Gastrocnemius medialis (tissue), 4 donors: ENCODE data around the gene OPN4. TPM values are rescaled to one million over a fixed set of nuclear protein-coding genes. Genes with fewer than 3 reads are reported as not detected.

Source experiments
- ATAC-seq, 2 donors: fragments of 150-250 bp; one replicate each; pipeline ENCODE4 v1.9.1; 2016
- DNase-seq, 2 donors: peaks; one replicate each; pipeline ENCODE4 v3.0.0-alpha.2; 2019
- H3K27ac ChIP-seq, 4 donors: fragments of 200-600 bp; sonication (generic); 1 replicate in 1 of 4; 2 replicates in 3 of 4; pipeline ENCODE4 v1.5.1; 2016 to 2018; ENCODE audit warnings: mild to moderate bottlenecking in 2 of 4, moderate library complexity in 1 of 4
- H3K27me3 ChIP-seq, 3 donors: fragments of 200-600 bp; sonication (generic) in 2 of 3; 1 replicate in 1 of 3; 2 replicates in 2 of 3; pipeline versions ENCODE4 v1.5.1 to v1.6.0; 2016 to 2019; ENCODE audit warnings: mild to moderate bottlenecking in 1 of 3, moderate library complexity in 1 of 3
- H3K36me3 ChIP-seq, 2 donors: fragments of 200-600 bp; sonication (generic) in 1 of 2; one replicate each; pipeline ENCODE4 v1.5.1; 2017 to 2018
- H3K4me1 ChIP-seq, 2 donors: fragments of 200-600 bp; sonication (generic) in 1 of 2; one replicate each; pipeline ENCODE4 v1.5.1; 2016 to 2017; ENCODE audit warnings: mild to moderate bottlenecking in 2 of 2
- H3K4me3 ChIP-seq, 4 donors: fragments of 200-600 bp; sonication (generic) in 3 of 4; 1 replicate in 1 of 4; 2 replicates in 3 of 4; pipeline ENCODE4 v1.5.1; 2016 to 2019; ENCODE audit warnings: mild to moderate bottlenecking in 2 of 4
- H3K9me3 ChIP-seq, 3 donors: fragments of 200-600 bp; sonication (generic) in 2 of 3; 1 replicate in 1 of 3; 2 replicates in 2 of 3; pipeline ENCODE4 v1.5.1; 2016 to 2019
- POLR2A ChIP-seq, 2 donors: fragments of 450-650 bp; IDR thresholded peaks; one replicate each; pipeline ENCODE4 v1.6.1; 2017; ENCODE audit warnings: antibody characterized with exemption in 2 of 2, mild to moderate bottlenecking in 2 of 2, moderate library complexity in 2 of 2
- in situ Hi-C, 4 donors: fragments of 200-750 bp; cut with MboI; loops; one replicate each; pipeline versions ENCODE4 v1.15.0 to v1.8.0; 2017; ENCODE audit warnings: low sequenced_read_pairs in 4 of 4
- intact Hi-C: fragments of 100-400 bp; cut with DNase I; formaldehyde crosslinking; loops from one replicate; pipeline ENCODE4 v1.15.1; 2023; ENCODE audit warnings: low total_unique reads
- total RNA-seq, 4 donors: library from RNA; depleted of rRNA; stranded (reverse); fragments of >200 nt; gene quantifications; one replicate each; pipeline versions ENCODE4 v1.1.0 to v1.2.3, GENCODE V29; 2016
- TF ChIP-seq, protein P1 (sequence below), 5 experiments: fragments of 450-650 bp in 3 of 5; fragments of 200-600 bp in 2 of 5; sonication (generic) in 2 of 5; IDR thresholded peaks in 4 of 5; conservative IDR thresholded peaks in 1 of 5; 1 replicate in 4 of 5; 2 replicates in 1 of 5; pipeline ENCODE4 v1.5.1; 2016 to 2019; ENCODE audit warnings: antibody characterized with exemption in 5 of 5, mild to moderate bottlenecking in 3 of 5, moderate library complexity in 3 of 5

OPN4 gene
- total RNA-seq, 4 donors from 2014 or later: 0.13 to 4.2 (median 0.92) TPM; not detected in 1

DNA sequence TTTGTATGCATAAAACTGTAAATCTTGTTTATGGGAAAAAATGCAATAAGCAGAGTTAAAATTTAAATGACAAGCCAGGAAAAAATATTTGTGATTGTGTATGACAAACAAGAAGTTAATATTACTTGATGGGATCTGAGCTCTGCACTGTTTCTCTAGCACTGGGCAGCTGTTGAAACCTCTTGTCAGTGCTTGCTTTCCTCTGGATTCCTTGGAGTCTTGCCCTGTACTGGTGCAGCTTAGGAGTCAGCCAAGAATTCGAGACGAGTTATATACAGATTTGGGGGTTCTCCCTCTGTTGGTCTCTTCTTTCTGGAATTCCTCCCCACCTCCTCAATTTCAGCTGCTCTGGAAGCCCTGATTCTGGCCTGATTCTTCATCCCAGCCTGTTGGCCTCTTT is 24.3 kb upstream of the OPN4 start:
- peak in 1 of 2 donors; percentile 61 for ATAC-seq
- Histone ChIP-seq H3K36me3 (no peaks in the 10 kb centered on the region), H3K4me3 (no peak overlapping the region), H3K27me3 (no peaks in the 10 kb centered on the region), H3K27ac (no peak overlapping the region), H3K9me3 (no peaks in the 10 kb centered on the region), H3K4me1 (peaks cover 14 to 16% of the 10 kb centered on the region in 2 donors)
- intact Hi-C loops: no loop called here
- TF ChIP-seq, protein P1, sequence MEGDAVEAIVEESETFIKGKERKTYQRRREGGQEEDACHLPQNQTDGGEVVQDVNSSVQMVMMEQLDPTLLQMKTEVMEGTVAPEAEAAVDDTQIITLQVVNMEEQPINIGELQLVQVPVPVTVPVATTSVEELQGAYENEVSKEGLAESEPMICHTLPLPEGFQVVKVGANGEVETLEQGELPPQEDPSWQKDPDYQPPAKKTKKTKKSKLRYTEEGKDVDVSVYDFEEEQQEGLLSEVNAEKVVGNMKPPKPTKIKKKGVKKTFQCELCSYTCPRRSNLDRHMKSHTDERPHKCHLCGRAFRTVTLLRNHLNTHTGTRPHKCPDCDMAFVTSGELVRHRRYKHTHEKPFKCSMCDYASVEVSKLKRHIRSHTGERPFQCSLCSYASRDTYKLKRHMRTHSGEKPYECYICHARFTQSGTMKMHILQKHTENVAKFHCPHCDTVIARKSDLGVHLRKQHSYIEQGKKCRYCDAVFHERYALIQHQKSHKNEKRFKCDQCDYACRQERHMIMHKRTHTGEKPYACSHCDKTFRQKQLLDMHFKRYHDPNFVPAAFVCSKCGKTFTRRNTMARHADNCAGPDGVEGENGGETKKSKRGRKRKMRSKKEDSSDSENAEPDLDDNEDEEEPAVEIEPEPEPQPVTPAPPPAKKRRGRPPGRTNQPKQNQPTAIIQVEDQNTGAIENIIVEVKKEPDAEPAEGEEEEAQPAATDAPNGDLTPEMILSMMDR (IDR thresholded peaks at IDR 0.05 in 4 of 5, conservative IDR thresholded peaks at IDR 0.05 in 1 of 5): no peak
- in situ Hi-C loops: no loop called here
- DNase-seq: no peak

DNA sequence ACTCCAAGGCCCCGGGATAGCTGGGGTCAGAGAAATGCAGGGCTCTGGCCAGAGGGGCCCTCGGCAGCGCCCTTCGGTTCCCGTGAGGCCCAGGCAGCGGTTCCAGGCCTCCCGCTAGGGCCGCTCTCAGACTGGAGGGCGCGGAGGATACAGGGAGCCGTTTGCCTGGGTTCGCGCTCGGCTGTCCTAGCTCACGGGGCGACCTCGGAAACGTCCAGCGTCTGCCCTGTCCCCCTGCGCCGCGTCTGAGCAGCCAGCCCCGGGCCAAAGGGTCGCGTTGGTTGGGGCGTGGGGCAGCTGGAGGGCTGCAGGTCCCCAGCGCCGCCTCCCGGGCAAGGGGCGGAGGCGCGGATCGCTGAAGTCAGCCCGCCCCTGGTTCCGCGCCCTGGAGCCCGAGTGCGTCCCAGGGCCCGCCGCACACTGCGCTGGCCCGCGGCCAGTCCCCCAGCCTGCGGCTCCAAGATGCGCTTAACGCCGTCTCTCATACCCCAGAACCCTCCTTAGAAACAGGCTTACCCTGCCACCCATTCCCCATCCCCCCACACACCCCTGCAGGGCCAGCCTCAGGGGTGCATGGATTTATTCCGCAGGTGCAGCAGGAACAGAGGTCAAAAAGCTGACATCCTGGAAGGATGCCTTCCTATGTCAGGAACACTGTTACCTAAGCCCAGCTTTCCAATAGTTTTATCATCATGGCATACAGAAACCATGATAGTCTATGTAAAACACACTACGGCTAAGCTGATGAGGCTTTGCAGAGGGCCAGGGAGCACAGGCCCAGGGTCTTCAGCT is 22.1 kb upstream of the OPN4 start:
- H3K4me1 ChIP-seq: peaks cover 14 to 16% of the 10 kb centered on the region in 2 donors
- intact Hi-C loops: no loop called here
- no peaks in the 10 kb centered on the region for H3K9me3 ChIP-seq
- peak; percentile 66 for ATAC-seq
- in situ Hi-C loops: no loop called here
- H3K4me3 ChIP-seq: peak overlapping the region; percentile 40 to 52 (median 46)
- H3K27ac ChIP-seq: peak overlapping the region in 1 of 4 donors; percentile 13
- no peak for DNase-seq
- H3K27me3 ChIP-seq: no peaks in the 10 kb centered on the region
- no peaks in the 10 kb centered on the region for H3K36me3 ChIP-seq
- TF ChIP-seq, protein P1 (IDR thresholded peaks at IDR 0.05 in 4 of 5, conservative IDR thresholded peaks at IDR 0.05 in 1 of 5): peak in 3 of 5 experiments; percentile 5 to 33 (median 21)
- TF ChIP-seq POLR2A (IDR thresholded peaks at IDR 0.05): no peak

DNA sequence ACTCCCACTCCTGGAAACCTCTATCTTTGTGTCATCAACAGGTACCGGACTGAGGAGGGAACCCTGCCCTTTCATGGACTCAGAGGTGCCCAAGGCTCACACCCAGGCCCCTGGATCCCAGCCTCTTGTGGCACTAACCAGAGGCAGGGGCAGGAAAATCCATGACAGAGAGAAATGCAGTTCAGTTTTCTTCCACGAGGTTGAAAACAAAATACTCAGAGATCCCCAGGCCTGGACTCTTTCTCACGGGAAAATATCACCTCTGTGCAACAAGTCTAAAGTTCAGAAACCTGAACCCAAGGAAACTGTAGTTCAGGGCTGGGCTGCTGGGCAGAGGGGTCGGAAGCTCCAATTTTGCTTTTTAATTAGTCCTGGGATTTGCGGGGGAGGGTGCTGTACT is 21.4 kb upstream of the OPN4 start:
- in situ Hi-C loops (no loop called here), intact Hi-C loops (no loop called here)
- Histone ChIP-seq H3K27ac (no peak overlapping the region), H3K36me3 (no peaks in the 10 kb centered on the region), H3K4me1 (peaks cover 14 to 16% of the 10 kb centered on the region in 2 donors), H3K27me3 (no peaks in the 10 kb centered on the region), H3K4me3 (no peak overlapping the region), H3K9me3 (no peaks in the 10 kb centered on the region)
- TF ChIP-seq POLR2A (IDR thresholded peaks at IDR 0.05): no peak
- TF ChIP-seq, protein P1 (IDR thresholded peaks at IDR 0.05 in 4 of 5, conservative IDR thresholded peaks at IDR 0.05 in 1 of 5): no peak
- ATAC-seq: no peak
- DNase-seq: no peak

DNA sequence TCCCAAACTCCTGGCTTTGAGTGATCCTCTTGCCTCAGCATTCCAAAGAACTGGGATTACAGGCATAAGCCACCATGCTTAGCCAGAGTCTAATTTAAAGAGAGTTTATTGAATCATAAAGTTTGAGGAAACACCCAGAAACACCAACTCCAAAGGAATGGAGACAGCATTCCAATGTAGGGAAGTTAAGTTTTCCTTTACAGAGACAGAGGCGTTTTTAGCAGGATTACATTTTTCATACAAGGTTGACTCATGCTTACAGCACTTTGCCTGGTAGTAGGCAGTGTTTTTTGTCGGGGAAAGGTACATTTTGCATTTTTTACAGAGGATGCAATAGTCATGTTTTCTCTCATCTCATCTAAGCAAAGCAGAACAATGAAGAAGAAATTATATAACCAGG is 18.9 kb upstream of the OPN4 start:
- no peak for DNase-seq
- Histone ChIP-seq H3K4me3 (no peak overlapping the region), H3K9me3 (no peaks in the 10 kb centered on the region), H3K27ac (no peak overlapping the region), H3K4me1 (peaks cover 4 to 6% of the 10 kb centered on the region in 2 donors), H3K27me3 (no peaks in the 10 kb centered on the region), H3K36me3 (no peaks in the 10 kb centered on the region)
- in situ Hi-C loops: no loop called here
- intact Hi-C loops: no loop called here
- TF ChIP-seq, protein P1 (IDR thresholded peaks at IDR 0.05 in 4 of 5, conservative IDR thresholded peaks at IDR 0.05 in 1 of 5): no peak
- TF ChIP-seq POLR2A (IDR thresholded peaks at IDR 0.05): no peak
- ATAC-seq: no peak
